GM13976 (cell line): ENCODE results near the gene IGFBP5.

Experiments used
- DNase-seq: peaks from one replicate; pipeline ENCODE4 v3.0.0; 2012; ENCODE audit warnings: low spot score
- CTCF ChIP-seq: IDR thresholded peaks from 2 replicates; pipeline ENCODE4 v1.5.1; 2012; ENCODE audit warnings: borderline replicate concordance, mild to moderate bottlenecking; ENCODE audit not compliant: insufficient read depth; ENCODE audit errors: extremely low read depth, missing control alignments, control extremely low read depth
- in situ Hi-C: fragments of 300-500 bp; cut with MboI; formaldehyde crosslinking; loops from one replicate; pipeline ENCODE4 v1.12.0; 2022; ENCODE audit warnings: low sequenced_read_pairs, mixed read lengths, inconsistent platforms; ENCODE audit not compliant: unreplicated experiment

The IGFBP5 gene

GRCh38 chr2:216634370-216635148 is 60.8 kb downstream of the IGFBP5 start:
- TF ChIP-seq CTCF, result no peak
- in situ Hi-C loops, result no loop called here
- DNase-seq, result no peak

- in situ Hi-C loops, result no loop called here
- no peak for TF ChIP-seq CTCF
- no peak for DNase-seq
Observed at GRCh38 chr2:216633616-216634369, 61.6 kb downstream of the IGFBP5 start.

GRCh38 chr2:216632952-216633615 is 62.3 kb downstream of the IGFBP5 start, which contains the start of gene IGFBP2:
TSS of gene IGFBP2 (plus strand) at chr2:216633420. CDS start at chr2:216633524, 104 bp downstream.
- peak; percentile 86 for DNase-seq
- no peak for TF ChIP-seq CTCF
- in situ Hi-C loops, result no loop called here

GRCh38 chr2:216632346-216632951 is 62.9 kb downstream of the IGFBP5 start:
- in situ Hi-C loops, result no loop called here
- DNase-seq, result no peak

GRCh38 chr2:216629784-216630183 is 65.6 kb downstream of the IGFBP5 start:
- in situ Hi-C loops, result no loop called here
- TF ChIP-seq CTCF, result no peak
- DNase-seq, result no peak

More at GRCh38 chr2:216632346-216632951, 62.9 kb downstream of the IGFBP5 start:
- TF ChIP-seq CTCF, result no peak

- DNase-seq, result no peak
- TF ChIP-seq CTCF, result no peak
- in situ Hi-C loops, result no loop called here
Observed at GRCh38 chr2:216626875-216627245, 68.5 kb downstream of the IGFBP5 start.
